SH-SY5Y (cell line): ENCODE results near the gene APIP.

Source experiments
- GATA2 ChIP-seq: IDR thresholded peaks from 2 replicates; pipeline ENCODE4 v1.6.1; 2011; ENCODE audit warnings: mild to moderate bottlenecking, low read depth, low read length
- GATA3 ChIP-seq: IDR thresholded peaks from 2 replicates; pipeline ENCODE4 v1.6.1; 2011; ENCODE audit warnings: low read depth, mild to moderate bottlenecking, low read length, moderate library complexity

APIP gene

GRCh38 chr11:34846467-34846866 is 69.7 kb downstream of the APIP start:
- TF ChIP-seq GATA3, result no peak
- TF ChIP-seq GATA2, result no peak

- TF ChIP-seq GATA3 (no peak), GATA2 (no peak)
These were observed 71.6 kb downstream of the APIP start for GRCh38 chr11:34844463-34845112.

GRCh38 chr11:34843271-34843670 is 72.9 kb downstream of the APIP start:
- TF ChIP-seq GATA2 (no peak), GATA3 (no peak)

GRCh38 chr11:34840736-34841386 is 75.3 kb downstream of the APIP start:
- TF ChIP-seq GATA2, result no peak
- no peak for TF ChIP-seq GATA3

GRCh38 chr11:34839969-34840368 is 76.2 kb downstream of the APIP start:
- TF ChIP-seq GATA3 (no peak), GATA2 (no peak)

GRCh38 chr11:34836958-34837856 is 79.0 kb downstream of the APIP start:
- no peak for TF ChIP-seq GATA3
- no peak for TF ChIP-seq GATA2

GRCh38 chr11:34833602-34834001 is 82.6 kb downstream of the APIP start:
- TF ChIP-seq GATA2, result no peak
- TF ChIP-seq GATA3, result no peak
